HCT116 (cell line): ENCODE data around the gene BOD1. TPM values are rescaled to one million over a fixed set of nuclear protein-coding genes. Genes with fewer than 3 reads are reported as not detected.

Source experiments
- ATAC-seq: fragments of 200-7000 bp; cut with Tn5 transposase; 2 replicates; pipeline ENCODE4 v1.9.1; 2020; ENCODE audit warnings: mild to moderate bottlenecking, moderate library complexity
- BruUV-seq: library from RNA; stranded (reverse); fragments of 400-500 nt; replicated peaks from 2 replicates; lab custom pipeline; 2021; lab: Mats Ljungman, UMichigan
- CTCF ChIA-PET: fragments of 300-600 bp; sonication (Branson Sonifier 250); formaldehyde crosslinking; loops from one replicate; lab custom pipeline; 2021; ENCODE audit warnings: antibody characterized with exemption; lab: Charles Lee
- POLR2A ChIA-PET: fragments of 300-600, 350-600 bp; sonication (Branson Sonifier 250); formaldehyde crosslinking; loops from one replicate; lab custom pipeline; 2021; ENCODE audit warnings: antibody characterized with exemption; lab: Charles Lee
- RAD21 ChIA-PET, 2 experiments: fragments of 300-600 bp; sonication (Branson Sonifier 250); formaldehyde crosslinking; loops; one replicate each; lab custom pipeline; 2023; ENCODE audit warnings: low total read pairs in 2 of 2; ENCODE audit not compliant: uncharacterized antibody in 2 of 2, unreplicated experiment in 2 of 2, low non-redundant PET in 1 of 2; lab: Charles Lee
- DNase-seq: peaks from one replicate; pipeline ENCODE4 v3.0.0-alpha.2; 2010; ENCODE audit warnings: low read depth, low spot score
- H2AFZ ChIP-seq: fragments of 200-600 bp; shearing (Covaris generic), sonication (generic); 2 replicates; pipeline ENCODE4 v1.6.1; 2017; ENCODE audit warnings: low read depth, mixed run types, mixed read lengths, antibody characterized with exemption, low read length; ENCODE audit not compliant: poor library complexity, severe bottlenecking
- H3K27ac ChIP-seq: 2 replicates; pipeline ENCODE4 v1.5.1; 2012; ENCODE audit warnings: low read depth, low read length
- H3K27me3 ChIP-seq: fragments of 200-600 bp; sonication (generic); 2 replicates; pipeline ENCODE4 v1.6.1; 2016; ENCODE audit warnings: mixed run types, low read length, mixed read lengths; ENCODE audit not compliant: insufficient read depth
- H3K36me3 ChIP-seq, 2 experiments: fragments of 200-500 bp in 1 of 2; fragments of 200-600 bp in 1 of 2; sonication (Bioruptor generic) in 1 of 2; sonication (generic) in 1 of 2; 2 replicates each; pipeline versions ENCODE4 v1.5.1 to v1.6.1; 2014 to 2016; ENCODE audit warnings: low read length in 2 of 2, inconsistent platforms in 1 of 2, mixed read lengths in 1 of 2, mixed run types in 1 of 2; ENCODE audit not compliant: insufficient read depth in 2 of 2, control insufficient read depth in 1 of 2
- H3K4me1 ChIP-seq, 2 experiments: fragments of 200-600 bp in 1 of 2; sonication (generic) in 1 of 2; 2 replicates each; pipeline versions ENCODE4 v1.5.1 to v1.6.1; 2012 to 2017; ENCODE audit warnings: low read length in 2 of 2, inconsistent platforms in 1 of 2, mild to moderate bottlenecking in 1 of 2, mixed read lengths in 1 of 2, mixed run types in 1 of 2, moderate library complexity in 1 of 2; ENCODE audit not compliant: insufficient read depth in 2 of 2, control insufficient read depth in 1 of 2
- H3K4me2 ChIP-seq: fragments of 200-600 bp; sonication (generic); 2 replicates; pipeline ENCODE4 v1.6.1; 2017; ENCODE audit warnings: mixed run types, low read length, mixed read lengths
- H3K4me3 ChIP-seq, 2 experiments: fragments of 200-600 bp in 1 of 2; sonication (generic) in 1 of 2; replicated peaks in 1 of 2; 2 replicates each; pipeline ENCODE4 v1.5.1; 2011 to 2016; ENCODE audit warnings: low read length in 2 of 2, control low read depth in 1 of 2, low read depth in 1 of 2, mild to moderate bottlenecking in 1 of 2, mixed read lengths in 1 of 2, mixed run types in 1 of 2
- H3K79me2 ChIP-seq: fragments of 200-600 bp; sonication (generic); 2 replicates; pipeline ENCODE4 v1.6.1; 2017; ENCODE audit warnings: mild to moderate bottlenecking, mixed run types, low read length, moderate library complexity, mixed read lengths; ENCODE audit not compliant: insufficient read depth
- H3K9ac ChIP-seq: fragments of 200-600 bp; sonication (generic); 2 replicates; pipeline ENCODE4 v1.6.1; 2016; ENCODE audit warnings: low read length, mixed read lengths
- H3K9me2 ChIP-seq: fragments of 200-600 bp; sonication (generic), shearing (Covaris generic); 2 replicates; pipeline ENCODE4 v1.6.1; 2017; ENCODE audit warnings: mixed run types, mild to moderate bottlenecking, moderate library complexity; ENCODE audit not compliant: insufficient read depth
- H3K9me3 ChIP-seq, 2 experiments: fragments of 200-500 bp in 1 of 2; fragments of 200-600 bp in 1 of 2; sonication (Bioruptor generic) in 1 of 2; sonication (generic) in 1 of 2; 2 replicates each; pipeline ENCODE4 v1.6.1; 2014 to 2017; ENCODE audit warnings: low read length in 2 of 2, mixed read lengths in 2 of 2, inconsistent platforms in 1 of 2, low read depth in 1 of 2, mild to moderate bottlenecking in 1 of 2, mixed run types in 1 of 2, moderate library complexity in 1 of 2; ENCODE audit not compliant: control insufficient read depth in 1 of 2, insufficient read depth in 1 of 2
- H4K20me1 ChIP-seq: fragments of 200-600 bp; sonication (generic), shearing (Covaris generic); 2 replicates; pipeline ENCODE4 v1.6.1; 2017; ENCODE audit warnings: mixed run types, mild to moderate bottlenecking, moderate library complexity; ENCODE audit not compliant: insufficient read depth
- ATF3 ChIP-seq: IDR thresholded peaks from 2 replicates; pipeline ENCODE4 v1.6.1; 2012
- CBX3 ChIP-seq: IDR thresholded peaks from 2 replicates; pipeline ENCODE4 v1.6.1; 2012; ENCODE audit warnings: low read depth
- CEBPB ChIP-seq: IDR thresholded peaks from 2 replicates; pipeline ENCODE4 v1.6.1; 2012; ENCODE audit warnings: low read depth
- CTCF ChIP-seq, 3 experiments: fragments of 200-600 bp in 1 of 3; sonication (generic) in 1 of 3; IDR thresholded peaks in 2 of 3; conservative IDR thresholded peaks in 1 of 3; 2 replicates each; pipeline ENCODE4 v1.5.1; 2012 to 2017; ENCODE audit warnings: low read depth in 2 of 3, low read length in 2 of 3, antibody characterized with exemption in 1 of 3, borderline replicate concordance in 1 of 3, control low read depth in 1 of 3, mild to moderate bottlenecking in 1 of 3, mixed read lengths in 1 of 3, mixed run types in 1 of 3, moderate library complexity in 1 of 3; ENCODE audit not compliant: insufficient read depth in 1 of 3
- ELF1 ChIP-seq: IDR thresholded peaks from 2 replicates; pipeline ENCODE4 v1.6.1; 2012; ENCODE audit warnings: low read depth, borderline replicate concordance
- EZH2 ChIP-seq: fragments of 200-600 bp; sonication (generic); IDR thresholded peaks from 2 replicates; pipeline ENCODE4 v1.6.1; 2017; ENCODE audit warnings: antibody characterized with exemption, mixed run types
- EZH2phosphoT487 ChIP-seq: fragments of 200-600 bp; IDR thresholded peaks from 2 replicates; pipeline ENCODE4 v1.6.1; 2018; ENCODE audit warnings: antibody characterized with exemption, borderline replicate concordance
- FOSL1 ChIP-seq: IDR thresholded peaks from 2 replicates; pipeline ENCODE4 v1.6.1; 2012; ENCODE audit warnings: low read depth
- MAX ChIP-seq: IDR thresholded peaks from 2 replicates; pipeline ENCODE4 v1.6.1; 2012
- POLR2A ChIP-seq: IDR thresholded peaks from 2 replicates; pipeline ENCODE4 v1.7.0; 2011; ENCODE audit warnings: borderline replicate concordance; ENCODE audit not compliant: insufficient read depth, insufficient read length; ENCODE audit errors: extremely low read depth
- POLR2AphosphoS5 ChIP-seq: IDR thresholded peaks from 2 replicates; pipeline ENCODE4 v1.6.1; 2011; ENCODE audit warnings: mild to moderate bottlenecking, low read depth, low read length, moderate library complexity
- RAD21 ChIP-seq: IDR thresholded peaks from 2 replicates; pipeline ENCODE4 v1.6.1; 2012; ENCODE audit warnings: low read depth, mild to moderate bottlenecking
- REST ChIP-seq: IDR thresholded peaks from 2 replicates; pipeline ENCODE4 v1.6.1; 2012; ENCODE audit warnings: low read depth
- SIN3A ChIP-seq: IDR thresholded peaks from 2 replicates; pipeline ENCODE4 v1.6.1; 2012; ENCODE audit warnings: low read depth
- SP1 ChIP-seq: IDR thresholded peaks from 2 replicates; pipeline ENCODE4 v1.6.1; 2012; ENCODE audit warnings: low read depth
- SRF ChIP-seq: IDR thresholded peaks from 2 replicates; pipeline ENCODE4 v1.6.1; 2012; ENCODE audit warnings: low read depth
- TCF7L2 ChIP-seq: IDR thresholded peaks from 2 replicates; pipeline ENCODE4 v1.7.0; 2011; ENCODE audit warnings: borderline replicate concordance, inconsistent platforms; ENCODE audit not compliant: insufficient read depth, insufficient read length; ENCODE audit errors: extremely low read depth
- YY1 ChIP-seq: IDR thresholded peaks from 2 replicates; pipeline ENCODE4 v1.6.1; 2011; ENCODE audit warnings: low read length, low read depth, moderate library complexity, mild to moderate bottlenecking; ENCODE audit not compliant: insufficient replicate concordance; ENCODE audit errors: extremely low read depth
- ZFX ChIP-seq: fragments of 450-650 bp; IDR thresholded peaks from 2 replicates; pipeline ENCODE4 v1.6.1; 2017
- ZNF274 ChIP-seq: fragments of 200-500 bp; sonication (Bioruptor generic); IDR thresholded peaks from 2 replicates; pipeline ENCODE4 v1.6.1; 2014; ENCODE audit warnings: mild to moderate bottlenecking, low read depth, low read length, inconsistent platforms
- intact Hi-C: fragments of 100-400 bp; cut with micrococcal nuclease; formaldehyde crosslinking; loops from 2 replicates; pipeline ENCODE4 v1.10.0; 2022
- total RNA-seq: library from RNA; stranded (reverse); gene quantifications from one replicate; pipeline ENCODE4 v1.2.1, GENCODE V29; 2021; ENCODE audit not compliant: unreplicated experiment

Gene BOD1
- total RNA-seq, 1 experiment from 2014 or later: 60.2 TPM

- Histone ChIP-seq H3K9me2 (no peaks in the 10 kb centered on the region), H3K4me1 (no peaks in the 10 kb centered on the region), H3K27ac (no peak overlapping the region), H3K36me3 (no peaks in the 10 kb centered on the region), H3K9ac (no peak overlapping the region), H3K4me2 (no peak overlapping the region), H3K9me3 (no peaks in the 10 kb centered on the region), H3K79me2 (no peaks in the 10 kb centered on the region), H3K27me3 (peaks cover 9% of the 10 kb centered on the region; the same call in 1 of the 2 replicates), H3K4me3 (no peak overlapping the region), H4K20me1 (no peaks in the 10 kb centered on the region), H2AFZ (no peak overlapping the region)
- CTCF ChIA-PET: no interaction called here
- RAD21 ChIA-PET: no interaction called here
- no peak for TF ChIP-seq RAD21
- no peak for TF ChIP-seq ZNF274
- TF ChIP-seq ATF3: no peak
- no peak for TF ChIP-seq EZH2
- TF ChIP-seq SIN3A: no peak
- no peak for TF ChIP-seq TCF7L2
- no peak for TF ChIP-seq ZFX
- no peak for TF ChIP-seq POLR2AphosphoS5
- TF ChIP-seq YY1: no peak
- TF ChIP-seq CTCF (IDR thresholded peaks at IDR 0.05 in 2 of 3, conservative IDR thresholded peaks at IDR 0.05 in 1 of 3; ENCODE audit: borderline replicate concordance in 1 of 3, insufficient read depth in 1 of 3, low read depth in 2 of 3, low read length in 2 of 3): no peak
- TF ChIP-seq CEBPB: no peak
- no peak for TF ChIP-seq ELF1
- no peak for TF ChIP-seq MAX
- TF ChIP-seq SP1: no peak
- TF ChIP-seq FOSL1: no peak
- no peak for TF ChIP-seq POLR2A
- no peak for TF ChIP-seq EZH2phosphoT487
- no peak for TF ChIP-seq SRF
- no peak for TF ChIP-seq CBX3
- TF ChIP-seq REST: no peak
- no peak for DNase-seq
- ATAC-seq: no peak
- intact Hi-C loops: no loop called here
- no TSS peak for BruUV-seq
- POLR2A ChIA-PET: no interaction called here
These were observed 26.5 kb upstream of the BOD1 start for GRCh38 chr5:173642895-173643481.
